NCI-H2171 (cell line): ENCODE data around the gene CALHM5.
"Not testable (repeated sequence)": the region's sequence is repeated elsewhere in the genome, so short reads cannot be mapped to it uniquely, and the experiment has no call there.

Experiments
- DNase-seq: peaks from one replicate; lab custom pipeline; 2025; lab: John Stamatoyannopoulos, UW

Gene CALHM5, protein sequence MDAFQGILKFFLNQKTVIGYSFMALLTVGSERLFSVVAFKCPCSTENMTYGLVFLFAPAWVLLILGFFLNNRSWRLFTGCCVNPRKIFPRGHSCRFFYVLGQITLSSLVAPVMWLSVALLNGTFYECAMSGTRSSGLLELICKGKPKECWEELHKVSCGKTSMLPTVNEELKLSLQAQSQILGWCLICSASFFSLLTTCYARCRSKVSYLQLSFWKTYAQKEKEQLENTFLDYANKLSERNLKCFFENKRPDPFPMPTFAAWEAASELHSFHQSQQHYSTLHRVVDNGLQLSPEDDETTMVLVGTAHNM

DNA sequence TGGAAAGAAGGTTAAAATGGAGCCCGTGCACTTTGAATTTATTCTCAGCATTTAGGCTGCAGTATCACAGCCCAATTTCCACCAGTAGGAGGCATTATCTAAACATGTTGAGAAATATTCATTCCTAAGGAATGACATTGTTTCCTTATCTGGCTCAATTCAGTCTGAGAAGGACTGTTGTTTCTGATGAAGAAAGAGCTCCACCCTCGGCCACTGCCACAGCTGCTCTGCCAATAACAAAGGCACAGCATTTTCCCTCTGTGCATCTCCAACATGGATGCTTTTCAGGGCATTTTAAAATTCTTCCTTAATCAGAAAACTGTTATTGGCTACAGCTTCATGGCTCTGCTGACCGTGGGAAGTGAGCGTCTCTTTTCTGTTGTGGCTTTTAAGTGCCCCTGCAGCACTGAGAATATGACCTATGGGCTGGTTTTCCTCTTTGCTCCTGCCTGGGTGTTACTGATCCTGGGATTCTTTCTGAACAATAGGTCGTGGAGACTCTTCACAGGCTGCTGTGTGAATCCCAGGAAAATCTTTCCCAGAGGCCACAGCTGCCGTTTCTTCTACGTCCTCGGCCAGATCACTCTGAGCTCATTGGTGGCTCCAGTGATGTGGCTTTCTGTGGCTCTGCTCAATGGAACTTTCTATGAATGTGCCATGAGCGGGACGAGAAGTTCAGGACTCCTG lies at the start of gene CALHM5:
CALHM5 (plus strand) TSS at position 216 of the 687 bp plus-strand sequence; CDS start at position 274, 58 bp downstream.
- DNase-seq: no peak

DNA sequence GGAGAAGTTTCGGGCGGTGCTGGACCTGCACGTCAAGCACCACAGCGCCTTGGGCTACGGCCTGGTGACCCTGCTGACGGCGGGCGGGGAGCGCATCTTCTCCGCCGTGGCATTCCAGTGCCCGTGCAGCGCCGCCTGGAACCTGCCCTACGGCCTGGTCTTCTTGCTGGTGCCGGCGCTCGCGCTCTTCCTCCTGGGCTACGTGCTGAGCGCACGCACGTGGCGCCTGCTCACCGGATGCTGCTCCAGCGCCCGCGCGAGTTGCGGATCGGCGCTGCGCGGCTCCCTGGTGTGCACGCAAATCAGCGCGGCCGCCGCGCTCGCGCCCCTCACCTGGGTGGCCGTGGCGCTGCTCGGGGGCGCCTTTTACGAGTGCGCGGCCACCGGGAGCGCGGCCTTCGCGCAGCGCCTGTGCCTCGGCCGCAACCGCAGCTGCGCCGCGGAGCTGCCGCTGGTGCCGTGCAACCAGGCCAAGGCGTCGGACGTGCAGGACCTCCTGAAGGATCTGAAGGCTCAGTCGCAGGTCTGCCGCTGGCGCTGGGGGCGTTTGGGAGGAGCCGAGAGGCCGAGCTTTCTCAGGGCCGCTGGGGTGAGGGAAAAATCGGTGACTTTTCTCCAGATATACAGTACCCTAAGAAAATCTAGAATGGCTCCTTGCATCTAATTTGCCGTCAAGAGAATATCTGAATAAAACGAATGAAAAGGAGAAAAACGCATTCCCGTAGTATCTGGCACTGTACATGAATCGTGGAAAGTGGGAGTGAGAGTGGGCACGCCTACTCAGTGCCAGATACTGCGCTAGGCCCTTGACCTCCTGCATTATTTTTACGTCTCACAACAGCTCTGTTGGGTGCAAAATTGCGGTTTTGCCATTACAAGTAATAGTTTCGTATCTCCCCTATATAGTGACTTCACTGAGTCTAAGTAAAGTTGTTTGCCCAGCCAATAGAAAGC lies 49.2 kb upstream of the CALHM5 start:
- DNase-seq: no peak

DNA sequence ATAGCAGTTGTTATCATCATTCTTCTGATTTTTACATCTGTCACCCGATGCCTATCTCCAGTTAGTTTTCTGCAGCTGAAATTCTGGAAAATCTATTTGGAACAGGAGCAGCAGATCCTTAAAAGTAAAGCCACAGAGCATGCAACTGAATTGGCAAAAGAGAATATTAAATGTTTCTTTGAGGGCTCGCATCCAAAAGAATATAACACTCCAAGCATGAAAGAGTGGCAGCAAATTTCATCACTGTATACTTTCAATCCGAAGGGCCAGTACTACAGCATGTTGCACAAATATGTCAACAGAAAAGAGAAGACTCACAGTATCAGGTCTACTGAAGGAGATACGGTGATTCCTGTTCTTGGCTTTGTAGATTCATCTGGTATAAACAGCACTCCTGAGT lies 48.1 kb upstream of the CALHM5 start:
- no peak for DNase-seq

- no peak for DNase-seq
Observed at GRCh38 chr6:116465246-116465645, 46.2 kb upstream of the CALHM5 start.

DNA sequence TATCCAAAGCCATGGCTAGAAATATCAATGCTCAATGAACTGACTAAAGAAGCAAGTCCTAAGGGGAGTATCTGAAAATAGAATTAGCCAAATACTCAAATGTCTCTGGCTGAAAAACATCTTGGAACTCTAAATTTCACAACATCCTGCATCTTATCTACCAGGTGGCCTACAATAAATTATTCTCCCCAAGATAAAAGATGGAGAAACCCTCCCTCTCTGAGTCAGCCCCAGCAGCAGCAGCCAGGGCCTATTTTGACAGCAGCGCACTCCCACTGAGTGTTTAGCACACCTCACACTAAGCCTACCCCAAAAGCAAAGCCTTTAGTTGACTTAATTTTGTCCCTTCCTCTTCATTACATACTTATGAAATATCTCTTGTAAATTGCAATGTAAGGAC lies 44.3 kb upstream of the CALHM5 start:
- no peak for DNase-seq

- DNase-seq: no peak
Observed at GRCh38 chr6:116467514-116467913, 43.9 kb upstream of the CALHM5 start.

GRCh38 chr6:116468293-116468692 lies 43.1 kb upstream of the CALHM5 start:
- no peak for DNase-seq

- no peak for DNase-seq
Observed at GRCh38 chr6:116471531-116471930, 39.9 kb upstream of the CALHM5 start.

GRCh38 chr6:116472706-116473105 lies 38.7 kb upstream of the CALHM5 start:
- no peak for DNase-seq

DNA sequence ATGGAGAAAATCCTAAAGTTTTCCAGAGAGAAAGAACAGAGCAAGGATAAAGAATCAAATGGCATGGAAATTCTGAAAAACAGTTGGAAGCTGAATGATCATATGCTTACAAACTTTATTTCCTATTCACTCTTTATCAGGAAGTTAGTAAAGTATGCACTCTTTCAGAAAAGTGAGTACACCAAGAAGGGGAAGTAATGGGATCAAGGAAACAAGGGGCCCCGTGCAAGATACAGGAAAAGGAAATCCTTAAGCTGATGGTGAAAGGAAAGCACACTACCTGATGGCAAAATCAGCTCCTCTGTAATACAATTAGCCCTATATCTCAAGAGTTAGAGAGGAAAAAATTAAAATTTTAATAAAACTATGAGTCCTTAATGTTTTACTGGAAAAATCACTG lies 36.3 kb upstream of the CALHM5 start:
- no peak for DNase-seq

DNA sequence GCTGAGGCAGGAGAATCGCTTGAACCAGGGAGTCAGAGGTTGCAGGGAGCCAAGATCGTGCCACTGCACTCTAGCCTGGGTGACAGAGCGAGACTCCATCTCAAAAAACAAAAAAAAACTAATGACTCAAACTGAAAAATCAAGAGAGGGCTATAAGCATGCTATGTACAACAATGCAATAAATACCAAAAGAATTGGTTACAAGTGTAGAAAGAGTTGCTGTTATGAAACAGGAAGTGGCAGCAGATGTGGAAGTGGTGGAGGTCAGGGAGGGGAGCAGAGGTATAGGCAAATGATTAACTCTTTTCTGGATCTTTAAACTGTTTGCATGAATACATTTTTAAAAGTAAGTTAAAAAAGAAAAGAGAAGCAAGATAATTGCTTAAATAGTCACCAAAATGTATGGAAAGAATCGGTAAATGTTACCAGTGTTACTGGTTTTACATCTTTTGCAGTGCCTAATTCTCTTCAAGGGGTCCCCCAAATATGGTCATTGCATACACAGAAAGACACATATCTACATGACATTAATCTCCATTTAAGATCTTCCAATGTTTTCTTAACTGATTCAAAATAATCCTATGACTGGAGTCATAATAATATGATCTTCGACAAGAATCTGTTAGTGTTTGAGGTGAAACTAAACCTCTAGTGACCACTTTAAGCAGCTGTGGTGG lies 35.3 kb upstream of the CALHM5 start:
- DNase-seq: no peak

DNA sequence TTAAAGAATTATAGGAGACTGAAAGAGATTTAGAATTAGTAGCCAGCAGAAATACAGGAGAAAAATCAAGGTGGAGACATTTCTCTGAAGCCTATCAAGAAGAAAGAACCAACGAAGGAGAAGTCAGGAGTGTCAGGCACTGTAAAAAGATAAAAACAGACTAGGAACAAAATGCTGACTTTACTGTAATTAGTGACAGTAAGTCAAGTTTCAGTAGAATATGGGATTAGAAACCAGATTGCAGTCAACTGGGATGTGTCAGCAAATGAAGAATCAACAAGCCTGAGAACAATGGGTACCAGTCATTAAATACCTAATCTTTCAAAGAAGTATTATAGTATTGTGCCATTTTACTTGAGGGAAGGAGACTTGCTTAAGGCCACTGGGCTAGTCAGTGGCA lies 28.7 kb upstream of the CALHM5 start:
- DNase-seq: no peak

GRCh38 chr6:116483616-116484015 lies 27.8 kb upstream of the CALHM5 start:
- DNase-seq: no peak

DNA sequence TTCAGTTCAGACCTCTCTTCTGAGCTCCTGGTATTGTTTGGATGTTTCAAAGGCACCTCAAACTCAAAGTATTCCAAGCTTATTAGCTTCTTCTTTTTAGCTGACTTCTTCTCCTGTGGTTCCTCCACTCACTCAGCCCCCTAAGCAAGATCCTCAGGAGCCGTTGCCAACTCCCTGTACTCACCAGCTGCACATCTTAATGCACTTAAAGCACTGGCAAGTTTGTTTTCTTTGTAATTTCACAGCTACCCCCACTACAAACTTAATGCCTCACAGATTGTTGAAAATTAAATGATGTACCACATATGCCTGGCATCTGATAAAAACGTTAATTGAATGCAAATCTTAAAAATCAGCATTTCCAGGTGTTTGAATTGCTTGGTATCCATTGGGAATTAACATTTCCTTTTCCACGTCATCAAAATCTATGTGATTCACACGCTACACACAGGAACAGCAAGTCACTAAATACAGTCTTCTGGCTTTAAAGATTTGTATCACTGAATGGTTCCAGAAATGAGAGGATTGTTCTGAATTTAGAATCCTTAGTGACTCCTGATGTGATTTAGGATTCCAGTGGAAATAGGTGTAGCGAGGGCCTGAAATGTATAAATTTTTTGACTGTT lies 25.8 kb upstream of the CALHM5 start:
- no peak for DNase-seq

GRCh38 chr6:116491610-116492330 lies 19.7 kb upstream of the CALHM5 start:
- DNase-seq: no peak

DNA sequence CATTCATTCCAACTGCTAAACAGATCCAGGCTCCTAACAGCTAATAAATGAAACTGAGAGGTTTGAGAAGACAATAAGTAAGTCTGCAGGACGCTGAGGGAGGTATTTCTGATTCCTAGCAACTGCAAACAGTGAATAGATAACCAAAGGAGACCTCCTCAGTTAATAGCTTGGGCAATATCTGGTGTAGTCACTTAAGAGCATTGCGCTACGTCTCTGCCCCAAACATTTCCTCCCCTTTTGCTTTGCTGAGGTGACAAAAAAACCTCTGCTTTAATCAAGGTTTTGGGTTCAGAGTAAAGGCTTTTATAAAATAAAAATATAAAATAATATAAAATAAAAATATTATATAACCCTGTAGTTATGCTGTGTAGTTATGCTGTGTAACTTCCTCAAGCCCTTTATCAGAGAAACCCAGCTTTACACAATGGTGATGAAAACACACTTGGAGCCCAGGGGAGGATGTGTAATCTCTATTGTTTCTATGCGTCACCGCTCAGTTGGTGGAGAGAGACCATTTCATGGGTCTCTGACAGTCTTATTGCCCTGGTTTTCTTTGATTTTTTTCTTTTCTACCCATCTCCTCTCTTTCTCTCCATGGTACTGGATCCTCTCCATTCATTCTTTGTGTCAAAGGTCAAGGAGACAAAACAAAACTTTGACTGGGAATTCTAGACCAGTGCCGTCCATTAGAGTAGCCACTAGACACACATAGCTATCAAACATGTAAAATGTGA lies 18.9 kb upstream of the CALHM5 start:
- no peak for DNase-seq

GRCh38 chr6:116495161-116495560 lies 16.3 kb upstream of the CALHM5 start:
- not testable (repeated sequence) for DNase-seq

DNA sequence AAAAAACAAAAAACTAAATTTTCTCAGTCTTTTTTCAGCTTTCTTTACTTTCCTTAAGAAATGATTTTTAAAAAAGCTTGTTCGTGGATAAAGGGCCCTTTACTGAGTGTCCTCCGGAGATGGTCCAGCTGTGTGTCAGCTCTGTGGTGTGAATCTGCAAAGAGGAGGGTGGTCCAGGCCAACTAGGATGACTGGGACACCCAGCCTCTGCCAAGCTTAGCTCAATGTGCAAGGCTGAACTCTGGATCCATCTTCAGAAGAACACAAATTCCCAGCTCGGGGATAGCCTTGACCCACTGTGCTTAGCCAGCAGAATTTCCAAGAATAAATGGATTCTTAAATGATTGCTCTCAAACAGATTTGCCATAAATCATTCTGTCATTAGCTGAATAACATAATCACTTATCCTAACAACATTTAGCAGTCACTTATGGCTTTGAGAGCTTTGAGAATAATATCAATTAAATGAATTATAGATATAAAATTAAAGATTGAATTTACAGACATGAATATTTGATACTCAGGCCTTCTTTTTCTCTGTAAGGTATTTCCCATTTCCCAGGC lies 14.2 kb upstream of the CALHM5 start:
- DNase-seq: no peak

DNA sequence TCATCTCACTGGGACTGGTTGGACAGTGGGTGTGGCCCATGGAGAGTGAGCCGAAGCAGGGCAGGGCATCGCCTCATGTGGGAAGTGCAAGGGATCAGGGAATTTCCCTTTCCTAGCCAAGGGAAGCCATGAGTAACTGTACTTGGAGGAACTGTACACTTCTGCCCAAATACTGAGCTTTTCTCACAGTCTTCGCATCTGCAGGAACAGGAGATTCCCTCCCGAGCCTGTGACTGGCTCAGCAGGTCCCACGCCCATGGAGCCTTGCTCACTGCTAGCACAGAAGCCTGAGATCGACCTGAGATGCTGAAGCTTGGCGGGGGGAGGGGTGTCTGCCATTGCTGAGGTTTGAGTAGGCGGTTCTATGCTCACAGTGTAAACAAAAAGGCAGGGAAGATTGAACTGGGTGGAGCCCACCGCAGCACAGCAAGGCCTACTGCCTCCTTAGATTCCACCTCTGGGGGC lies 10.4 kb upstream of the CALHM5 start:
- no peak for DNase-seq

DNA sequence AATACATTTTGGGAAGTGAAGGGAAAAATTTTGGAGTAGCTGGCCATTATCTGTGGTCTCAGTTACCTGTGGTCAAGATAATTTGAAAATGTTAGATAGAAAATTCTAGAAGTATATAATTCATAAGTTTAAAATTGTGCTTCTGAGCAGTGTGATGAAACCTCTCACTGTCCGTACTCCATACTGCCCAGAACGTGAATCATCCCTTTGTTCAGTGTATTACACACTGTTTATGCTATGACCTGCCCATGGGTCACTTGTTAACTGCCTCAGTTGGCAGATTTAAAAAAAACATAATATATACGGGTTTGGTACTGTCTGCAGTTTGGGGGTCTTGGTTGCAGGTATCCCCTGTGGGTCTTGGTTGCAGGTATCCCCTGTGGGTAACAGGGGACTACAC lies 4.1 kb upstream of the CALHM5 start:
- DNase-seq: no peak
